ENCODE results near the gene FOXD1.
"Not testable (repeated sequence)": the region's sequence is repeated elsewhere in the genome, so short reads cannot be mapped to it uniquely, and the experiment has no call there.

Gene FOXD1

GRCh38 chr5:73415171-73415570 is 33.4 kb downstream of the FOXD1 start:
- DNase-seq: no peak

GRCh38 chr5:73412597-73412988 is 36.0 kb downstream of the FOXD1 start:
- DNase-seq: no peak

GRCh38 chr5:73411936-73412596 is 36.5 kb downstream of the FOXD1 start:
- no peak for DNase-seq

GRCh38 chr5:73409927-73410326 is 38.6 kb downstream of the FOXD1 start:
- not testable (repeated sequence) for DNase-seq

- no peak for DNase-seq
Measured at GRCh38 chr5:73405691-73406090, 42.9 kb downstream of the FOXD1 start.

GRCh38 chr5:73399775-73400174 is 48.8 kb downstream of the FOXD1 start:
- DNase-seq: no peak
